Kidney (tissue), 14 donors: ENCODE measurements around the gene ADGRE3. TPM values are rescaled to one million over a fixed set of nuclear protein-coding genes. Genes with fewer than 3 reads are reported as not detected.

ENCODE experiments used
- DNase-seq, 5 donors: peaks; one replicate each; pipeline ENCODE4 v3.0.0-alpha.2; 2013 to 2020
- FAIRE-seq: peaks from 2 replicates; lab custom pipeline; 2012; peaks lifted over from hg19 to GRCh38; lab: Jason Lieb, UNC
- H3K27ac ChIP-seq, 2 donors: one replicate each; pipeline ENCODE4 v1.7.0; 2013; ENCODE audit warnings: low read depth in 2 of 2, low read length in 2 of 2, inconsistent platforms in 1 of 2
- H3K27me3 ChIP-seq: one replicate; pipeline ENCODE4 v1.7.1; 2013; ENCODE audit warnings: low read length, inconsistent platforms; ENCODE audit not compliant: control insufficient read depth, insufficient read depth
- H3K36me3 ChIP-seq, 3 donors: one replicate each; pipeline versions ENCODE4 v1.7.0 to v1.7.1; 2013; ENCODE audit warnings: low read length in 3 of 3, control low read depth in 1 of 3, inconsistent platforms in 1 of 3; ENCODE audit not compliant: insufficient read depth in 3 of 3, control insufficient read depth in 2 of 3
- H3K4me1 ChIP-seq, 3 donors: one replicate each; pipeline versions ENCODE4 v1.7.0 to v1.7.1; 2013; ENCODE audit warnings: low read length in 3 of 3, inconsistent platforms in 1 of 3, low read depth in 1 of 3; ENCODE audit not compliant: control insufficient read depth in 2 of 3, insufficient read depth in 2 of 3
- H3K4me3 ChIP-seq, 3 donors: one replicate each; pipeline versions ENCODE4 v1.7.0 to v1.8.1; 2013; ENCODE audit warnings: low read length in 3 of 3, control low read depth in 1 of 3, inconsistent platforms in 1 of 3
- H3K9ac ChIP-seq, 3 donors: one replicate each; pipeline versions ENCODE4 v1.7.0 to v1.7.1; 2013; ENCODE audit warnings: low read length in 3 of 3, control low read depth in 1 of 3, inconsistent platforms in 1 of 3
- H3K9me3 ChIP-seq, 3 donors: one replicate each; pipeline versions ENCODE4 v1.7.0 to v1.7.1; 2013; ENCODE audit warnings: low read length in 3 of 3, control low read depth in 1 of 3, inconsistent platforms in 1 of 3; ENCODE audit not compliant: control insufficient read depth in 2 of 3, insufficient read depth in 1 of 3
- CTCF ChIP-seq: IDR thresholded peaks from 3 replicates; pipeline ENCODE4 v1.5.1; 2012; ENCODE audit warnings: mild to moderate bottlenecking, moderate library complexity, borderline replicate concordance; ENCODE audit not compliant: insufficient read depth; ENCODE audit errors: extremely low read depth
- intact Hi-C: fragments of 100-400 bp; cut with DNase I; formaldehyde crosslinking; loops from one replicate; pipeline ENCODE4 v1.11.1; 2022
- polyA plus RNA-seq: library from polyadenylated mRNA; stranded (reverse); fragments of 350-450 nt; fragmentation: Illumina TruSeq; extraction: RNeasy Lipid Tissue Mini Kit (QIAGEN cat#74804); gene quantifications from one replicate; pipeline ENCODE4 v1.2.3, GENCODE V29; 2014; ENCODE audit warnings: low read depth, low replicate concordance; ENCODE audit not compliant: insufficient read depth
- total RNA-seq: library from RNA; stranded (reverse); fragmentation: NEBNext Ultra II Directional; extraction: Animal tissue kit (Norgen Biotek cat#: 25700); gene quantifications from one replicate; pipeline ENCODE4 v1.2.1, GENCODE V29; 2021
- donor health status: control.
- donor health status: control.
- donor health status: control.
- donor health status: control.
- donor health status: control.
- donor health status: DM: yes; HTN: yes; CAD: no.
- donor health status: Normal renal cell carcinoma (clear cell type).

ADGRE3 gene
- total and polyA plus RNA-seq, 2 donors from 2014 or later: 0.25 TPM; not detected in 1

GRCh38 chr19:14659874-14660489 is 14.7 kb downstream of the ADGRE3 start:
- Histone ChIP-seq H3K36me3 (no peaks in the 10 kb centered on the region), H3K4me3 (no peak overlapping the region), H3K9ac (no peak overlapping the region), H3K27ac (no peak overlapping the region), H3K27me3 (no peaks in the 10 kb centered on the region), H3K9me3 (no peaks in the 10 kb centered on the region), H3K4me1 (no peaks in the 10 kb centered on the region)
- FAIRE-seq (no peak), DNase-seq (no peak)
- TF ChIP-seq CTCF: no peak
- intact Hi-C loops: no loop called here

GRCh38 chr19:14655726-14656125 is 18.9 kb downstream of the ADGRE3 start:
- no peak for FAIRE-seq
- no peak for TF ChIP-seq CTCF

GRCh38 chr19:14654786-14655560 is 19.7 kb downstream of the ADGRE3 start:
- no peak for TF ChIP-seq CTCF
- DNase-seq: no peak
- Histone ChIP-seq H3K9ac (no peak overlapping the region), H3K4me1 (no peaks in the 10 kb centered on the region), H3K9me3 (no peaks in the 10 kb centered on the region), H3K27me3 (no peaks in the 10 kb centered on the region), H3K4me3 (no peak overlapping the region), H3K27ac (no peak overlapping the region), H3K36me3 (no peaks in the 10 kb centered on the region)
- intact Hi-C loops: no loop called here
- no peak for FAIRE-seq

More at GRCh38 chr19:14655726-14656125, 18.9 kb downstream of the ADGRE3 start:
- Histone ChIP-seq H3K9me3 (no peaks in the 10 kb centered on the region), H3K9ac (no peak overlapping the region), H3K4me3 (no peak overlapping the region), H3K4me1 (no peaks in the 10 kb centered on the region), H3K27ac (no peak overlapping the region), H3K27me3 (no peaks in the 10 kb centered on the region), H3K36me3 (no peaks in the 10 kb centered on the region)
- intact Hi-C loops: no loop called here
- DNase-seq: no peak
